HG02678 (cell line): Measurements from ENCODE around the gene MAS1.
"Not testable (repeated sequence)": the region's sequence is repeated elsewhere in the genome, so short reads cannot be mapped to it uniquely, and the experiment has no call there.

ENCODE experiments used
- ATAC-seq: cut with Tn5 transposase; IDR thresholded peaks from one replicate; pipeline ENCODE4 v1.9.1; 2021; ENCODE audit warnings: mild to moderate bottlenecking, moderate library complexity; ENCODE audit not compliant: unreplicated experiment

Gene MAS1

GRCh38 chr6:159915397-159915796 is 24.6 kb downstream of the MAS1 start:
- ATAC-seq = no peak

- no peak for ATAC-seq
Measured at GRCh38 chr6:159916237-159916636, 25.4 kb downstream of the MAS1 start.

GRCh38 chr6:159916752-159917151 is 26.0 kb downstream of the MAS1 start:
- no peak for ATAC-seq

- no peak for ATAC-seq
Measured at GRCh38 chr6:159919011-159919511, 28.3 kb downstream of the MAS1 start.

GRCh38 chr6:159919800-159920199 is 29.0 kb downstream of the MAS1 start:
- no peak for ATAC-seq

GRCh38 chr6:159924150-159924549 is 33.4 kb downstream of the MAS1 start:
- ATAC-seq = not testable (repeated sequence)

GRCh38 chr6:159926542-159927203 is 35.9 kb downstream of the MAS1 start:
- ATAC-seq = no peak

GRCh38 chr6:159929819-159930218 is 39.0 kb downstream of the MAS1 start:
- ATAC-seq = peak; percentile 57

- peak; percentile 84 for ATAC-seq
Measured at GRCh38 chr6:159931112-159931511, 40.3 kb downstream of the MAS1 start.

- ATAC-seq = no peak
Measured at GRCh38 chr6:159931846-159932245, 41.1 kb downstream of the MAS1 start.

GRCh38 chr6:159933077-159933476 is 42.3 kb downstream of the MAS1 start:
- ATAC-seq = no peak

GRCh38 chr6:159934181-159934580 is 43.4 kb downstream of the MAS1 start:
- ATAC-seq = no peak

GRCh38 chr6:159935065-159935464 is 44.3 kb downstream of the MAS1 start:
- no peak for ATAC-seq

GRCh38 chr6:159935633-159936032 is 44.8 kb downstream of the MAS1 start:
- ATAC-seq = no peak

GRCh38 chr6:159939591-159940016 is 48.8 kb downstream of the MAS1 start:
- ATAC-seq = no peak
